Suppressor macrophage treated with lipopolysaccharide for 1 hour (primary cell): ENCODE measurements around the gene TAF15.

ENCODE experiments used
- DNase-seq, 3 donors: peaks; one replicate each; pipeline ENCODE4 v3.0.0-alpha.2; 2020 to 2022

The TAF15 gene

DNA sequence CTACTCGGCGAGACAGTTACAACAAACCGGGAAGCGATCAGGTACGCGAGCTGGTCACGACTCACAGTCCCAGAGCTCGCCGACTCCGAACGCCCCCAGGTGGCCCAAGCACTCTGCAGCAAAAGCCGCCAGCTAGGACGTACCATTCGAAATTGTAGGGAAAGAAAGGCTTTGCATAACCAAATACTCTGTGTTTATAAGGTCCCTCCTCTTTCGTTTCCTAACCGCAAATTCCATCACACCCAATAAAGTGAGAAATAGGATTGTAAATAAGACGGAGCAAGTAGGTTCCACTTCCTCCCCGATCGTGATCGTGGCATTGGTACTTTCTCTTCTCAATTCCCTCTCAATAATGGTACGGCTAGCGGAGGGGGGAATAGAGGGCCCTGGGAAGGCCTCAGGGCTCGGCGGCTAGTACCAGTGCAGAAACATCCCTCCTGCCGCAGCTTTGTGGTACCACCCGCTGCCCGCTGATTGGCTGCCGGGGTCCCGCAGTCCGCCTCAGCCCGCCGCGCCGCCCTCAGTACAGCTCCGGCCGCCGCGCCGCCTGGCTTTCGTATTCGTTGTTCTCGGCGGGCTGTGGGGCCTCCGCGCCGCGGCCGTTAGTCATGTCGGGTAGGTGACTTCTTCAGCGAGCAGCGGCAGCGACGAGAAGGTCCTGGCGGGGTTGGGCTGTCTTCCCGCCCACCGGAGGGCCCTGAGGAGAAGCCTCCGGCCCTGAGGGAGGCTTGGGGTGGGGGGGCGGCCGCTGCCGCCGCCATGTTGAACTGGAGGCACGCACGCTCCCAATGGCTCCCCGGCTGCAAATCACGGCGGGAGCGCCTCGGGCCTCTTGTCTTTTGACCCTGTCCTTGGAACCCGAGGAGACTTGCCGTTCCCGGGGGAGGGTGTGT is at the start of gene TAF15:
TSS of gene TAF15 (plus strand) at position 523 of the 893 bp plus-strand sequence. CDS start at position 609, 86 bp downstream.
- peak; percentile 98 for DNase-seq

DNA sequence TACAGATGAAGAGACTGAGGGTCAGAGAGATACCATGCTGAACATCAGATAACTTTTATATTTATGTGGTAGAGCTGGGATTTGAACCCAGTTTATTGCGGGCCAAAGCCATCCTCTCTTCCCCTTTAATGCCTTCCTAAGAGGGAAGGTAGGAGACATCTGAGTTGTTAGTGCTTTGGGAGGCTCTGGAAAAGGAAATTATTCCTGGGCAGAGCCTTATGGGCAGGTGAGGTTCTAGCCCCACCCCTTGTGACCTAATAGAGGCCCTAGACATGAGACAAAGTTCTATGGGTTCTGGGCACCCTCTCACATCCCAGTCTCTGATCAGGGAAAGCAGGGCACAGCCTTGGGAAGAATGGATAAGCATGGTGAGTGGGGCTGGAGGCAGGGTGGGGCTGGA is 48.7 kb upstream of the TAF15 start, which contains the start of gene C17orf50:
TSS of gene C17orf50 (plus strand) at position 301 of the 400 bp plus-strand sequence. CDS start at position 356, 55 bp downstream.
- DNase-seq, result no peak

DNA sequence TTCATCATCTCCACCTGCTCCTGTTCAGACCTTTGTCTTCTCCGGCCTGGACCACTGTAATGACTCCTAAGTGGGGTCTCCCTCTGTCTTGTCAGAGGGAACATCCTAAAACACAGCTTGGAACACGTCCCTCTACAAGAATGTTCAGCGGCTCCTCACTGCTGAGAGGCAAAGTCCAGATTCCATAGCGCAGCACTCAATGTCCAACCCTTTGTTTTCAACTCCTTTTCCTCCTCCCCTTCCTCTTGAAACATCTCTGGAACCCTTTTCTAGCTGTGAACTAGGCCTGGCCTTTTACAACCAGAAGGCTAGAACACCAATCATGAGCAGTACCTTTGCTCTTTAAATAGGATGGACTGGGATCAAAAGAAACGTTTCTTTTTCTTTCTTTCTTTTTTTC is 47.7 kb upstream of the TAF15 start:
- DNase-seq, result no peak

DNA sequence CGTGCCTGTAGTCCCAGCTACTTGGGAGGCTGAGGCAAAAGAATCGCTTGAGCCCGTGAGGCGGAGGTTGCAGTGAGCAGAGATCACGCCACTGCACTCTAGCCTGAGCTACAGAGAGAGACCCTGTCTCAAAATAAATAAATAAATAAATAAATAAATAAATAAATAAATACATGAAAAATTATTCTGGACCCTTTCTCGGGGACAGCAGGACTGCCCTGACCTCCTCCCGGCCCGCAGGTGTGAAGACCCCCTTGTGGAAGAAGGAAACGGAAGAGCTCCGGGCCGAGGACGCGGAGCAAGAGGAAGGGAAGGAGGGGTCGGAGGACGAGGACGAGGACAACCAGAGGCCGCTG is 45.5 kb upstream of the TAF15 start:
- DNase-seq, result no peak

DNA sequence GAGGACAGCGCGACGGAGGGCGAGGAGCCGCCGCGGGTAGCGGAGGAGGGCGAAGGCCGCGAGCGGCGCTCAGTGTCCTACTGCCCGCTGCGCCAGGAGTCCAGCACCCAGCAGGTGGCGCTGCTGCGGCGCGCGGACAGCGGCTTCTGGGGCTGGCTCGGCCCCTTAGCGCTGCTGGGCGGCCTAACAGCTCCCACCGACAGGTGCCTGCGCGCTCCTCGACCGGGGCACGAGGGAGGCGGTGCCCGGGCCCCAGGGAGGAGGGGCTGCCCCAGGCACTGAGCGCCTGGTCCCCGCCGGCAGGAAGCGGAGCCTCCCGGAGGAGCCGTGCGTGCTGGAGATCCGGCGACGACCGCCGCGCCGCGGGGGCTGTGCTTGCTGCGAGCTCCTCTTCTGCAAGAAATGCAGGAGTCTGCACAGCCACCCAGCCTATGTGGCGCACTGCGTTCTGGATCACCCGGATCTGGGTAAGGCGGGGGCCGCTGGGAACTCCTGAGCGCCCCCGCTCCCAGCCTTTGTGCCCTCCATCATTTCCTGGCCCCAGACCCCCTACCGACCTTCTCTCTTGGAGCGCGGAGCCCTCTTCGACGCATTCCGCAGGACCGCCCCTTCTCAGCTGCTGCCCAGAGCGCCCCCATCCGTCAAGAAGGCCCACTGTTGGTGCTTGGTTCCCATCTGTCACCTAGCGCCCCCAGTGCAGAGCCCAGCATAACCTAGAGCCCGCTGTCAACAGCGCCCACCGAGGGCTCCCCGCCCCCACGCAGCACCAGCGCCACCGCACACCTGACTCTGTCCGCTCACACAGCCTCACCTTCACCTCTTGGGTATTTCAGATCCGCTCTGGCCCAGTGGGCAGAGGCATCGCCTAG is 44.9 kb upstream of the TAF15 start:
- DNase-seq, result peak; percentile 92 to 97 (median 95)

DNA sequence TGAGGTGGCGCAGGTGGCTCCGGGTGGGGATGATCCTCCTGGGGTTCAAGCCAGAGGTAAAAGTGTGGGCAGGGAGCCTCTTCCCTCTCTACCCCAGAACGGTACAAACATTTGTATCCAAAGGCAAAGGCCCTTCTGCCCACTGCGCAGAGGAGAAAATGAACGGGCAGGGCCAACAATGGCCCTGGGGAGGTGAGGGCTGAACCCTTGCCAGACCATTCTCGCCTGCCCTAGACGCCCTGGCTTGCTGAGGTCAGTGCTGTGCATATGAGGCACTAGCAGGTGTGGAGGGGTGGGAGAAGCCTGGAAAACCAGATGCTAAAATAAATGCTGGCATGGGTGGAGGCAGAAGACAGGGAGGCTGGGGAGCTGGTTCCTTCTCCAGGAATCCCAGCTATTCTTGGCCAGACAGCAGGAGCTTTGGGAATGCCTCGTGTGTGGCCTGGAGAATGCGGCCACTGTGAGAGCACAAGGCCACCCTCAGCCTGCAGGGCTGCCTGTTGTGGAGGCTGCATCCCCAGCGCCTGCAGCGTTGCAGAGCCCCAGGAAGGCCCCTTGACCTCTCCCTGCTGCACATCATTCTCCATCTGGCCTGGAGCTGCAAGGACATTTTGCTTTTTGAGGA is 44.1 kb upstream of the TAF15 start:
- no peak for DNase-seq

DNA sequence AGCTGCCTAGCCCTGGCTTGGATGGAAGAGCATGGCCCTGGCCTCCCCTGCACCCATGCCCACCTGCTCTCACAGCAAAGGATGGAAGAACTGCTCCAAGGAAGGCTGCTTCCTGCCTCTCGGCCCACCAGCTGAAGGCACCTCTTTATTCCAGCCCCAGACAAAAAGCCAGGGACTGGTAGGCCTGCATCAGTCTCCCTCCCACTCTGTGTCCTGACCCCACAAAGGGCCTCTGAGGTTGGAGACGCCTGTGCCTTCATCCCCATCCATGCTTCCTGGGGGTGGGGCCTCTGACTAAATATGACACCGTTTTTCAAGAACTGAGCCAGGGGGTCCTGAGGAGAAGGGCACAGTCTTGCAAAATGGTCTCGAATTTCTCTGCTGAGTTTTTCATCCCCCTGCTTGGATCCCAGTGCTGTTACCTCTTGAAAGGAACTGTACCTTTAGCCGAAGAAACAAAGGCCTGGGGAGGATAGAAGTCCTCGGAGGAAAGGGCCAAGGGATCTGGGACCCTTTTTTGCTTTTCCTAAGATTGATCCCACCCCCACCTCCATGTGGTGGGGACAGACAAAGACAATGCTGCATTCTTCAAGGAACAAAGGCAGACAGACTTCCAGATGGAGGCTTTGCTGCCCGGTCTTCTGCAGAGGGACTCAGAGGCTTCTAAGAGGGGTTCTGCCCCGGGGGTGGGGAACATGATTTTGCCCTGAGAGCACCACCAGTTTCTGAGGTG is 43.4 kb upstream of the TAF15 start:
- DNase-seq, result no peak

DNA sequence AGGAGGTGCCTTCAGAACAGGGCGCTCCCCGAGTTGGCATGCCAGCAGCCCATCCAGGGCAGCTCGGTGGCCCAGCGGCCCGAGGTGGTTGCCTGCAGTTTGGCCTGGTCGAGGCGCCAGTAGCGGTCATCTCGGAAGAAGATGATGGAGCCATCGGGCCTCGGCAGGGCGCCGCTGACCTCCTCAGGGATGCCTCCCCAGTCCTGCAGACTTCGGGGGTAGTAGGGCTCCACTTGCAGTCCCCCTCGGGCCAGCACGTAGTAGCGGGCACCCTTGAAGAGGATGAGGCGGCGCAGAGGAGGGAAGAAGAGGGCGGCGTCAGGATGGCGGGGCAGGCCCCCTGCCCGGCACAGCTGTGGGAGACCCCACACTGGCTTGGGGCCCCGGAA is 42.8 kb upstream of the TAF15 start:
- no peak for DNase-seq

DNA sequence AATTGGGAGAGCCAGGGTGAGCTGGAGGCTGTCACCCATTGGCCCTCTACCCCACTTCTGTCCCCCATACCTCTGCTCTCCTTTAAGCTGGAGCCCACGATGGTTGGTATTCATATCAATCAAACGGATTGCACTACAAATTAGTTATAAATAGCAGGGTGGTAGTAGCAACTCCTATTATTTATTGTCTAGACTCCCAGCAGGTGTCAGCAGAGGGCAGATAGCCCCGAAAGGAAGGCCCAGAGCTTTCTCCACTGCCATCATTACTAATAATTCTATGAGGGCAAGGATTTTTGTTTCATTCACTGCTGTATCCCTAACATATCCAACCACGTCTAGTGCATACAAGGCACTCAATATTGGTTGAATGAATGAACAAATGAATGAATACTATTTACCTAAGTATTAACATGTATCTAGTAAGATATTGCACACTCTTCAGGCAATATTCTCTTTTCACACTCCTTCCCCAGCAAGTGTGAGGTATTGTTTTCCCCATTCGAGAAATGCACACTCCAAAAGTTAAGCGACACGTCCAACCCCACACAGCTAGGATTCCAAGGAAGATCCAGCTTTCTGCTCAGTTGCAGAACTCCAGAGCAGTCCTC is 42.3 kb upstream of the TAF15 start:
- peak; percentile 55 to 59 (median 57) for DNase-seq

DNA sequence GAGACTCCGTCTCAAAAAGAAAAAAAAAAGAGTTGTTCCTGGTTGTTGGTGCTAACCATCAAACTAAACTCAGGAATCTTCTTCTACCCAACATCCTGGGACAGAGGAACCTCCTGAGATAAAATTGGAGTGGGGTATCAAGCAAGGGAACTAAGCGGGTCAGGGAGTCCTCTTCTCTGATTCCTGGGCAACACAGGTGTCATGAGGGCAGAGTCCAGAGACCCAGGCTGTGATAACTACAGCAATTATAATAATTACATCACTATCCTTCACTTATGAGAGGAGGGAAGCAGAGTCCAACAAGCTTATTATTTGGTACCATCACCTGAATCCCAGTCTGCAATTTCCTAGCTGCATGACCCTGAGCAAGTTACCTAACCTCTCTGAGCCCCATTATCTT is 40.5 kb upstream of the TAF15 start:
- no peak for DNase-seq

DNA sequence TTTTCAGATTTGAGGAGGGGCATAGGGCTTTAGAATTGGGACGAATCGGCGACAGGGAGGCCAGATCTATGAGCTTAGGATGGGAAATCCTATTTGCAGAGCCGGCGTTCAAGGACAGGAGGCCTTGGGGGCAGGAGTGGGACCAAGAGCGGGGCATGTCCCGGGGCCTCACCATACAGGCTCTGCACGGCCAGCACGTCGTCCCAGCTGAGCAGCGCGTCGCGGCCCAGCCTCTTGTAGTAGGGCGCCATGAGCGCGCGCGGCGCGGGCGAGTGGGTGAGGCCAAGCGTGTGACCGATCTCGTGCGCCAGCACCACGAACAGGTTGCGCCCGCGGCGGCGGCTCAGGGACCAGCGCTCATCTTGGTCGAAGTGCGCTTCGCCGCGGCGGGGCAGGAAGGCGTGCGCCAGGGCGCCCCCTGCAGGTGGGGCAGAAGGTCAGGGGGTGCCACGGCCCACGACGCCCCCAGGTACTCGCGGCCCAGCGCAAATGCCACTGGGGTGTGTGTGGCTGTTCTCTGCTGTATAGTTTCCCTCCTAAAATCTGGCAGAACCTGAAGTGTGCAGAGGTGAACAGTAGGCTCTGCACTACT is 39.3 kb upstream of the TAF15 start:
- DNase-seq, result no peak

DNA sequence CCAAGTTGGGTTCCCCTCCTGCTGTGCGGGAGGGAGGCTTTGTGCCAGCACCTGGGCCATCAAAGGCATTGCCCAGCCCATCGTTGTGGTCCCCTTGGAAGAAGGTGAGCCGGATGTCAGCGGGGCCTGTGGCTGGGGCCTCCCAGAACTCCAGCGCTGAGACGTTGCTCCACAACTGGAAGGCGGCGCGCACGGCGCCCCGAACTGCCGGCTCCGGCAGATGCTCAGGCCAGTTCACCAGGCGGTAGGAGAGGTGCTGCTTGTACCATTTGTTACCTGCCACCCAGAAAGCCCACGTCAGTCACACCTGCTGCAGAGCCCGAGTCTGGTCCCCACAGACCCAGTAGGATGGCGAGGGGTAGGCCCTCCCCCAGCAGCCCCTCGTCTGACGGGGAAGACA is 36.2 kb upstream of the TAF15 start:
- no peak for DNase-seq

DNA sequence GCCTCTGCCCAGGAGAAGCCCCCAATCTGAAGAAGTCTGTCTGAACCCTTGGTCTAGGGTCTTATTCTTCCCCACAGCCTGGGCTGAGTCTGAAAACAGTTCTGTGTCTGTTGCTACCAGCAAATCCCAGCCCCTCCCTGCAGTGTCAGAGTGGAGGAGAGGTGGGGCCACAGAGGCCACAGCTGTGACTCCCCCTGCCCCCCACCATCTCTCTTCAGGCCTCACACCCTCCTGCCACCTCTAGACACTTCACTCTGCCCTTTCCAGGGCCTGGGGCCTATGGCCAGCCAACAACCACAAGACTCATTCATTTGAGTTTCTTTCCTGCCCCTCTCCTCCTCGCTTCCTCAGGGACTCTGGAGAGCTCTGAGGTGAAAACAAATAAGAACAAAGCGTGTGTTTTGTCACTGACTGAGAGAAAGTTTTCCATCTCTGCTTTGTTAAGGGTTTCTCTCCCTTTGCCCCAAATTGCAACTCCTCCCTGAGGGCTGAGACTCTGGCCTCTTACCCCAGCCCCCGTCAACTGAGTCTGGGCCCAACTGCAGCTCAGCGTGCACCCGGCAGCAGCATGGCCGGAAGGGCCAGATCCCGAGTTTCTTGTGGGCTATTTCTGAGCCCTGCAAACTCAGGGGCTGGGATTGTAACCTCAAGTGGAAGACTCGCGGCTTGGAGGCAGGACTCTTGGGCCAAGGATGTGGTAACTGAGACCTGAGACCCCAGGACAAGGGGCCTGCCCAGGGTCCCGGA is 35.4 kb upstream of the TAF15 start:
- DNase-seq, result no peak

DNA sequence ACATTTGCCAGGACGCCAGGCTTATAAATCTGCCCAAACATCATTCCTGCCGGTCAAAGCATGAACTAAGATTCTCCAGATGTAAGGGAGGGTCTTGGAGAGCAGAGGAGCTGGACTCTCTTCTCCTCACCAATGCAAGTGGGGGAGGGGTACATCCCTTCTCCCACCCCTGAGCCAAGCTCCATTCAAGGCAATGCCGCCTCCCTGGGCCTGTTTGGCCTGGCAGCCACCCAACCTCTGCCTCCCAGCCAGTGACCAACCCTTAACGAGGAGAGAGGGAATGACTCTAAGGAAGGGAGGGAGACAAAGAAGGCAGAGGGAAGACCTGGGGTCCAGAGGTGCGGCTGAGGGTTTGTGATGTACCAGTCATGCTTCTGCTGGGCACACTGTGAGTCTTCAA is 34.8 kb upstream of the TAF15 start:
- no peak for DNase-seq

DNA sequence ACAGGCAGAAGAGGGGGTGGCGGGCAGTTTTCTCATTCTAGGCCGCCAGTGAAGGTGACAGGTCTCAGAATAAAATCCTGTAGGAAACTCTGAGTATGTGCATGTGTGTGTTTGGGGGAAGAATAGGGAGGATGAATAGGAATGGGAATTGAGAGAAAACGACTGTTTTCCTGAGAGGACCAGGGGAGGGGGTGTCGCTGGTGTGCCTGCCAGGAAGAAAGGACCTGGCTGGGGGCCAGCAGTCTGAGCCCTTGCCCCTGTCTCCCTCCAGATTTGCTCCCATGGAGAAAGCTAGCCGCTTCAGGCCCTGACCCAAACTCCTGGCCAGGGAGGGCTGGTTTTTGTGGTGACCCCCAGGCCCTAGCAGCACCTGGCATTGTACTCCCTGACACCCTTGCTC is 34.2 kb upstream of the TAF15 start:
- no peak for DNase-seq

DNA sequence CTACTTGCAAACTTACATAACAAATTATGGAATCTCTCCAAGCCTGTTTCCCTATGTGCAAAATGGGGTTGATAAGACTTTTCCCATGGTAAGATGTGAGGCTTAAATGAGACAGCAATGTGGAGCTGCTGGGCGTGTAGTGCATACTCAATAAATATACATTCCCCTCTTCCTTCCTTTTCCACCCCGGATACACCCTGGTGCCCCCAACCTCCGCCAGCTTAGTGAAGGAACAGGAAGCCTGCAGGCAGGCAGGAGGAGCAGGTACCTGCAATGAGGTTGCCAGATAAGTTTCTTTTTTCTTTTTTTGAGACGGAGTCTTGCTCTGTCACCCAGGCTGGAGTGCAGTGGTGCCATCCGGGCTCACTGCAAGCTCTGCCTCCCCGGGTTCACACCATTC is 33.7 kb upstream of the TAF15 start:
- DNase-seq, result no peak

DNA sequence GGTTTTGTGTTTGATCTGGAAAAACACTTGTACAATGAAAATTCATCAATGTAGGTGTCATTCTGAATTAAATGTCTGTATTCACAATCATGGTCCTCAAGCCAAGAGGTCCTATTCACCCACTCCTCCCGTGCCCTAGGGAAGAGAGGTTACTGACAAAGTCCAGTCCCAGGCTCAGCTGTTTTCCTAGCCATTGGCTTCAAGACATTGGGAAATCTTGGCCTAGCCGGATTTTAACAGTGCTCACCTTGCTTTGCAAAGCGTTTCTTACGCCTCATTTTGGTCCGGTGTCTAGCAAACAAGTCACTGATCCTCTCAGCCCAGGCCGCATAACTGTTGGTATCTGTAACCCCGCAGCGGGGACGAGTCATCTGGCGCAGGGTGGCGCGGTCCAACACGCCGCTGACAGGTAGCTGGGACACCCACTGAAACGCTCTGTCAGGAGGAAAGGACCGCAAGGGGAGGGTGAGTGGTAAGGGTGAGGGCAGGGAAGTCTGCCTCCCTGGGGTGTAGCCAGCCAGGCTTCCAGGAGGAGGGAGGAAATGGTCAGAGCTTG is 30.6 kb upstream of the TAF15 start:
- DNase-seq, result no peak

DNA sequence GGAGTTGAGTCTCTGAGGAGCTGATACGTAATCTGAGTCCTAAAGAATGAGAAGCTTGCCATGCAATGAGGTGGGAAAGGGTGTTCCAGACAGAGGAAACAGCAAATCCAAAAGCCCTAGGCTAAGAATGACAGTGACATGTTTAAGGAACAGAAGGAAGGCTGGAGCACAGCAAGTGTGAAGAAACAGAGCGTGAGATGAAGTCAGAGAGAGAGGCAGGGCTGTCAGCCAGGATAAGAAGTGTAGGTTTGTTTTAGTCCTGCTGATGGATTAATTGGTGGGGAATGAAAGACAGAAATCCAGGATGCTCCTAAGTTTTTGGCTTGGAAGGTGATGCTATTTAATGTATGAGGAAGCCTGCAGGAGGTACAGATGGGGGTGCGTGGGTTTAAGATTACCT is 28.3 kb upstream of the TAF15 start:
- no peak for DNase-seq

DNA sequence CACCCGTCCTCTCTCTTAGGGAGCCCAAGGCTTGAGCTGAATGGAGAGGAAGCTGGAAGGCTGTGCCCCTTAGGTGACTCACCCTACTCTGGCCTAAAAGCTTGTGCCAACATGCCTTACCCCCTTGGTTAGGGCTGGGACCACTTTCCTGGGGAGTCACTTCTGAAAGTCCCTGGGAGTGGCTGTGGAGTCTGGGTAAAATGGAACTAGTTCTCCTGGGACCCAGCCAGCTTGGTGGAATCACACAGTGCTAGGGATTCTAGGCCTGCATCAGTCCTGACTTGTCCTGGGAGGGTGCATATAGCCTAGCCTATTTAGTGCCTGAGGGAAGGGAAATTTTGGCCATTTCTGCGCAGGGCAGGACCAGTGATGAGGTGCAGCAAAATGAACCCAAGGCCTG is 24.4 kb upstream of the TAF15 start:
- DNase-seq, result no peak

DNA sequence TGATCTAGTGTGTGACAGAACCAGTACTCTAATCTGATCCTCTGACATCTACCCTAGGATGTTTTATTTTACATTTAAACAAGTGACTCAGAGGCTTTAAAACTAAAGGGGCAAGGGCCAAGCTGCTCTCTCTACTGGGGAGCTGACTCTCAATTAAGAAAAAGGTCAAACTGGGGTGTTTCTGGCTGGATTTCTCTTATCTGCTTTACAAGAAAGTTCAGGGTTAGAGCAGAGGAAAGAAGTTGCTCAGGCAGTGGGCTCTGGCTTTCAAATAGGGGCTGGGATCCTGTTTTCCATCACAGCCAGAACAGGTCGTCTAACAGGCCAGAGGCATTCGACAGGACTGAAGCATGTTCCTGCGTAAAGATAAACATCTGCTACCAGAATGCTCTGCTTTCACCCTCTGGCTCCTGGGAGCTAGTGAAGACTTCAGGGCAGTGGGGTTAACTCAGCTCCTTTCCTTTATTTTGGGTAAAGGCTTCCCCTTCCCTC is 22.3 kb upstream of the TAF15 start:
- DNase-seq, result no peak
